Keratinocyte (primary cell): Measurements from ENCODE around the gene ZBTB44. TPM values are rescaled to one million over a fixed set of nuclear protein-coding genes. Genes with fewer than 3 reads are reported as not detected.

Experiments
- DNase-seq: peaks from one replicate; pipeline ENCODE4 v3.0.0-alpha.2; 2011; ENCODE audit warnings: low read depth, missing footprints, low spot score
- FAIRE-seq: peaks from 2 replicates; lab custom pipeline; 2011; peaks lifted over from hg19 to GRCh38; lab: Jason Lieb, UNC
- H2AFZ ChIP-seq: 2 replicates; pipeline ENCODE4 v1.6.0; 2012; ENCODE audit warnings: low read length, control low read depth, inconsistent platforms; ENCODE audit not compliant: control insufficient read depth
- H3K27ac ChIP-seq: 2 replicates; pipeline ENCODE4 v1.5.1; 2011; ENCODE audit warnings: low read length; ENCODE audit not compliant: control insufficient read depth, insufficient read depth
- H3K27me3 ChIP-seq: 3 replicates; pipeline ENCODE4 v1.6.0; 2011; ENCODE audit warnings: low read length; ENCODE audit not compliant: control insufficient read depth, insufficient read depth; ENCODE audit errors: extremely low read depth
- H3K36me3 ChIP-seq, 2 experiments: 2 replicates in 1 of 2; 3 replicates in 1 of 2; pipeline ENCODE4 v1.5.1; 2011; ENCODE audit warnings: low read length in 2 of 2, mild to moderate bottlenecking in 1 of 2; ENCODE audit not compliant: control insufficient read depth in 2 of 2, insufficient read depth in 2 of 2; ENCODE audit errors: extremely low read depth in 1 of 2
- H3K4me1 ChIP-seq: 3 replicates; pipeline ENCODE4 v1.5.1; 2011; ENCODE audit warnings: low read length; ENCODE audit not compliant: control insufficient read depth, insufficient read depth; ENCODE audit errors: extremely low read depth
- H3K4me2 ChIP-seq: 3 replicates; pipeline ENCODE4 v1.6.0; 2011; ENCODE audit warnings: low read depth, low read length; ENCODE audit not compliant: control insufficient read depth, insufficient read depth; ENCODE audit errors: extremely low read depth
- H3K4me3 ChIP-seq, 3 experiments: fragments of 200-600 bp in 1 of 3; sonication (generic) in 1 of 3; 2 replicates in 2 of 3; 3 replicates in 1 of 3; pipeline ENCODE4 v1.5.1; 2011 to 2016; ENCODE audit warnings: low read length in 3 of 3, mild to moderate bottlenecking in 3 of 3, control low read depth in 2 of 3, inconsistent platforms in 1 of 3, low read depth in 1 of 3, mixed read lengths in 1 of 3, mixed run types in 1 of 3, moderate library complexity in 1 of 3; ENCODE audit not compliant: control insufficient read depth in 2 of 3, insufficient read depth in 2 of 3; ENCODE audit errors: extremely low read depth in 1 of 3
- H3K79me2 ChIP-seq: 2 replicates; pipeline ENCODE4 v1.6.0; 2012; ENCODE audit warnings: low read length; ENCODE audit not compliant: control insufficient read depth, insufficient read depth
- H3K9ac ChIP-seq: 3 replicates; pipeline ENCODE4 v1.6.0; 2011; ENCODE audit warnings: low read length; ENCODE audit not compliant: control insufficient read depth, insufficient read depth; ENCODE audit errors: extremely low read depth
- H3K9me1 ChIP-seq: 3 replicates; pipeline ENCODE4 v1.6.0; 2011; ENCODE audit warnings: low read length; ENCODE audit not compliant: control insufficient read depth, insufficient read depth; ENCODE audit errors: extremely low read depth
- H3K9me3 ChIP-seq: 2 replicates; pipeline ENCODE4 v1.5.1; 2012; ENCODE audit warnings: low read depth, low read length; ENCODE audit not compliant: control insufficient read depth
- H4K20me1 ChIP-seq: 3 replicates; pipeline ENCODE4 v1.6.0; 2011; ENCODE audit warnings: low read length; ENCODE audit not compliant: control insufficient read depth, insufficient read depth; ENCODE audit errors: extremely low read depth
- EZH2 ChIP-seq: IDR thresholded peaks from one replicate; pipeline ENCODE4 v1.6.1; 2012; ENCODE audit warnings: inconsistent platforms, mild to moderate bottlenecking, low read length, moderate library complexity
- dilution Hi-C: fragments of 300-500 bp; cut with MboI; formaldehyde crosslinking; loops from one replicate; pipeline ENCODE4 v1.7.0; 2020; ENCODE audit warnings: low sequenced_read_pairs; ENCODE audit not compliant: extremely low pct_ligation_motif_present
- polyA plus RNA-seq, 5 experiments: library from polyadenylated mRNA; depleted of rRNA in 3 of 5; stranded (reverse) in 3 of 5; stranded (forward) in 1 of 5; unstranded in 1 of 5; fragments of >200 nt; gene quantifications; 1 replicate in 1 of 5; 2 replicates in 3 of 5; 3 replicates in 1 of 5; pipeline versions ENCODE4 v1.2.1 to v1.2.3, GENCODE V29; 2011 to 2012; ENCODE audit warnings: missing spikeins in 2 of 5, low read depth in 1 of 5, low replicate concordance in 1 of 5
- TF ChIP-seq, protein P1 (sequence below), 3 experiments: IDR thresholded peaks in 1 of 3; conservative IDR thresholded peaks in 1 of 3; optimal IDR thresholded peaks in 1 of 3; 2 replicates in 2 of 3; 3 replicates in 1 of 3; pipeline versions ENCODE3 to v1.5.1; 2011; ENCODE audit warnings: low read length in 3 of 3, mild to moderate bottlenecking in 3 of 3, moderate library complexity in 2 of 3, control low read depth in 1 of 3, inconsistent platforms in 1 of 3; ENCODE audit not compliant: insufficient read depth in 2 of 3; ENCODE audit errors: extremely low read depth in 1 of 3

Gene ZBTB44
- polyA plus RNA-seq, 1 donor (not counting 4 experiments of a cell fraction or from before 2014, with no cell fraction given) = 16.8 TPM

- dilution Hi-C loops = no loop called here
- Histone ChIP-seq H3K79me2 (no peaks in the 10 kb centered on the region), H3K9me3 (no peaks in the 10 kb centered on the region), H3K27ac (no peak overlapping the region), H3K4me3 (no peak overlapping the region), H3K9me1 (no peaks in the 10 kb centered on the region), H3K27me3 (no peaks in the 10 kb centered on the region), H3K9ac (no peak overlapping the region), H2AFZ (no peak overlapping the region), H3K4me2 (no peak overlapping the region), H4K20me1 (no peaks in the 10 kb centered on the region), H3K4me1 (no peaks in the 10 kb centered on the region), H3K36me3 (peaks cover 3 to 9% of the 10 kb centered on the region in 2 experiments)
- FAIRE-seq = no peak
- no peak for DNase-seq
- no peak for TF ChIP-seq EZH2
- TF ChIP-seq, protein P1, sequence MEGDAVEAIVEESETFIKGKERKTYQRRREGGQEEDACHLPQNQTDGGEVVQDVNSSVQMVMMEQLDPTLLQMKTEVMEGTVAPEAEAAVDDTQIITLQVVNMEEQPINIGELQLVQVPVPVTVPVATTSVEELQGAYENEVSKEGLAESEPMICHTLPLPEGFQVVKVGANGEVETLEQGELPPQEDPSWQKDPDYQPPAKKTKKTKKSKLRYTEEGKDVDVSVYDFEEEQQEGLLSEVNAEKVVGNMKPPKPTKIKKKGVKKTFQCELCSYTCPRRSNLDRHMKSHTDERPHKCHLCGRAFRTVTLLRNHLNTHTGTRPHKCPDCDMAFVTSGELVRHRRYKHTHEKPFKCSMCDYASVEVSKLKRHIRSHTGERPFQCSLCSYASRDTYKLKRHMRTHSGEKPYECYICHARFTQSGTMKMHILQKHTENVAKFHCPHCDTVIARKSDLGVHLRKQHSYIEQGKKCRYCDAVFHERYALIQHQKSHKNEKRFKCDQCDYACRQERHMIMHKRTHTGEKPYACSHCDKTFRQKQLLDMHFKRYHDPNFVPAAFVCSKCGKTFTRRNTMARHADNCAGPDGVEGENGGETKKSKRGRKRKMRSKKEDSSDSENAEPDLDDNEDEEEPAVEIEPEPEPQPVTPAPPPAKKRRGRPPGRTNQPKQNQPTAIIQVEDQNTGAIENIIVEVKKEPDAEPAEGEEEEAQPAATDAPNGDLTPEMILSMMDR (optimal IDR thresholded peaks at IDR 0.05 in 1 of 3, IDR thresholded peaks at IDR 0.05 in 1 of 3, conservative IDR thresholded peaks at IDR 0.05 in 1 of 3; ENCODE audit: extremely low read depth in 1 of 3, insufficient read depth in 2 of 3, low read length in 3 of 3) = no peak
Observed at GRCh38 chr11:130213979-130214281, 100.8 kb downstream of the ZBTB44 start.

GRCh38 chr11:130213143-130213978 is 101.4 kb downstream of the ZBTB44 start:
- no peak overlapping the region for H3K4me2 ChIP-seq
- dilution Hi-C loops = no loop called here
- peaks cover 7 to 14% of the 10 kb centered on the region in 2 experiments for H3K36me3 ChIP-seq
- no peaks in the 10 kb centered on the region for H3K27me3 ChIP-seq
- no peak overlapping the region for H2AFZ ChIP-seq
- no peak for TF ChIP-seq EZH2
- TF ChIP-seq, protein P1 (optimal IDR thresholded peaks at IDR 0.05 in 1 of 3, IDR thresholded peaks at IDR 0.05 in 1 of 3, conservative IDR thresholded peaks at IDR 0.05 in 1 of 3; ENCODE audit: extremely low read depth in 1 of 3, insufficient read depth in 2 of 3, low read length in 3 of 3) = peak; percentile 74 to 95 (median 95)
- no peaks in the 10 kb centered on the region for H3K9me1 ChIP-seq
- no peaks in the 10 kb centered on the region for H3K4me1 ChIP-seq
- no peak for FAIRE-seq
- H4K20me1 ChIP-seq = no peaks in the 10 kb centered on the region
- no peaks in the 10 kb centered on the region for H3K79me2 ChIP-seq
- no peaks in the 10 kb centered on the region for H3K9me3 ChIP-seq
- no peak overlapping the region for H3K9ac ChIP-seq
- no peak overlapping the region for H3K27ac ChIP-seq
- DNase-seq = no peak
- H3K4me3 ChIP-seq = no peak overlapping the region
